K562 treated with DMSO at 1 percent for 24 hours (cell line): ENCODE results near the gene GLB1L2. TPM values are rescaled to one million over a fixed set of nuclear protein-coding genes. Genes with fewer than 3 reads are reported as not detected.

Experiments used
- total RNA-seq: library from RNA; unstranded; fragments of 300-600 nt; gene quantifications from 2 replicates; pipeline ENCODE4 v1.2.3, GENCODE V29; 2022; ENCODE audit warnings: low read depth; ENCODE audit not compliant: insufficient read depth

Gene GLB1L2, protein sequence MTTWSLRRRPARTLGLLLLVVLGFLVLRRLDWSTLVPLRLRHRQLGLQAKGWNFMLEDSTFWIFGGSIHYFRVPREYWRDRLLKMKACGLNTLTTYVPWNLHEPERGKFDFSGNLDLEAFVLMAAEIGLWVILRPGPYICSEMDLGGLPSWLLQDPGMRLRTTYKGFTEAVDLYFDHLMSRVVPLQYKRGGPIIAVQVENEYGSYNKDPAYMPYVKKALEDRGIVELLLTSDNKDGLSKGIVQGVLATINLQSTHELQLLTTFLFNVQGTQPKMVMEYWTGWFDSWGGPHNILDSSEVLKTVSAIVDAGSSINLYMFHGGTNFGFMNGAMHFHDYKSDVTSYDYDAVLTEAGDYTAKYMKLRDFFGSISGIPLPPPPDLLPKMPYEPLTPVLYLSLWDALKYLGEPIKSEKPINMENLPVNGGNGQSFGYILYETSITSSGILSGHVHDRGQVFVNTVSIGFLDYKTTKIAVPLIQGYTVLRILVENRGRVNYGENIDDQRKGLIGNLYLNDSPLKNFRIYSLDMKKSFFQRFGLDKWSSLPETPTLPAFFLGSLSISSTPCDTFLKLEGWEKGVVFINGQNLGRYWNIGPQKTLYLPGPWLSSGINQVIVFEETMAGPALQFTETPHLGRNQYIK
- 13.5 and 14.4 TPM in 2 replicates for total RNA-seq

DNA sequence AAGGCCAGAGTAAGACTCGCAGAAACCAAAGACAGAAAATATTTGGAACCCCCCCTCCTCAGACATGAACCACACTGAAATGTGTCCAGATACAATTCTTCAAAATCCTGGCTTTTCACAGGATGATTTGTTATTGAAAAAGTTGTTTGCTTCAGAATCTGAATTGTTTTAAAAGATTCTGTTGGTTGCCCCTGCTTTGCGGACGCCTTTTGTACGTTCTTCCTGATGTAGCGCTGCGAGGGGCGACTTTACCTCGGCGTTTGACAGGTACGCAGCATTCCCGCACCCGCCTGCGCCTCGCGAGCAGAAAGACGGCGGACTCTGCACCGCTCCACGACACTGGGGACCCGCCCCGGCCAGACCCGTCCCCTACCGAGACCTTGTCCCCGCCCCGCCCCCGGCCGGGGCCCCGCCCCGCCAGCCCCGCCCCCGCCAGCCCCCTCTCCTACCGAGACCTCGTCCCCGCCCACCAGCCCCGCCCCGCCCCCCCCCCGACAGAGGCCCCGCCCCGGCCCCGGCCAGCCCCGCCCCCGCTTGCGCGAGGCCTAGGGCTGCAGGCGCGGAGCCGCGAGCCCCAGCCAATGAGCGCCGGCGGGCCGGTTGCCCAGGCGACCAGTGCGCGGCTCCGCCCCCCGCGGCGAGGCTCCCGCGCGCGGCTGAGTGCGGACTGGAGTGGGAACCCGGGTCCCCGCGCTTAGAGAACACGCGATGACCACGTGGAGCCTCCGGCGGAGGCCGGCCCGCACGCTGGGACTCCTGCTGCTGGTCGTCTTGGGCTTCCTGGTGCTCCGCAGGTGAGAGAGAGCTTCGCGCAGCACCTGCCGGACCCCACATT is at the start of gene GLB1L2:
Gene GLB1L2, plus strand, starts transcription at position 635 of the 835 bp plus-strand sequence. Its CDS starts 74 bp downstream, at position 709.

DNA sequence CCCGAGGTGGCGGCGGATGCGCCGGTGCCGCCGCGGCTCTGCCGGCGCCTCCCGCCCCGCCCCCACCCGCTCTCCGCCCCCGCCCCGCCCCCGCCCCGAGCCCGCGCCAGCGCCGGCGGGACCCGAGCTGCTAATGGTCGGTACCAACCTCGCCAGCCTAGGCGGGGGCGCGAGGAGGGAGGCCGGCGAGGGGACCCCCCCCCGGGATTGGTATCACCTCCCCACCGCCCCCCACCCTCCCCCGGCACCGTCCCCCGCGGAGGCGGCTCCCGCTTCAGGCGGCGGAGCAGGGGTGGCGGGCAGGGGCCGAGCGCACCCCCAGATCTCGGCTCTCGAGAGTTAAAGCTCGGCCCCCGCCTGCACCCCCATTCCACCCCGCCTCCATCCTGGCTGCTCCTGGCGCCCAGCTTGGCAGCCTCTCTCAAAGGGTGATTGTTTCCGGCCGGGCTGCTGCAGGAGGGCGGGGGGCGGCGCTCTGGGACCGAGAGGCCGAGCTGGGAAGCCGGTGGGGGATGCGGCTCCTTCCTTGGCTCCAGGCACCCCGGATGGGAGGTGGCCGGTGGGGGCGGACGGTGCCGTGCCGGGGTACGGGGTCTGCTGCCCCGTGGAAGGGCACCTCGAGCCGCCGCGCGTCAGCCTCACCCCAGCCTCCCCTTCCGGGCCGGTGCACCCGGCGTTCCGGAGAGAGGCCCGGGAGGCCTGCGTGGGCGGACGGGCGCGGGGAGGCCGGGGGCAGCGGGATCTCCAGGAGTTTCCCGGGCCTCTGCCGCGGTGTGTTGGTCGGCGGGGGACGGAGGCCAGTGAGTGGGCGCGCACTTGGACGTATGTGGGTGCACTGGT is 80.6 kb downstream of the GLB1L2 start, which contains the start of gene B3GAT1:
Gene B3GAT1, minus strand, starts transcription at position 40 of the 840 bp plus-strand sequence. CDS start 24,583 bp downstream, outside the sequence.

Other genes starting within 250 kb of the GLB1L2 start
- gene NCAPD3, start 108.0 kb upstream of the GLB1L2 start, total RNA-seq, result 46.3 and 51.7 TPM in 2 replicates
- 53.0 and 53.4 TPM in 2 replicates for gene VPS26B, start 107.3 kb upstream of the GLB1L2 start, total RNA-seq
- 52.9 and 60.1 TPM in 2 replicates for gene THYN1, start 78.6 kb upstream of the GLB1L2 start, total RNA-seq
- gene ACAD8, start 78.4 kb upstream of the GLB1L2 start, total RNA-seq, result 19.6 and 19.9 TPM in 2 replicates
- 0.24 TPM in 1 of 2 replicates, not detected in the other for gene GLB1L3, start 55.6 kb upstream of the GLB1L2 start, total RNA-seq
- gene B3GAT1, start 80.3 kb downstream of the GLB1L2 start, total RNA-seq, result 0.36 TPM in 1 of 2 replicates, not detected in the other